Activated CD4-positive, alpha-beta T cell treated with anti-CD3 and anti-CD28 coated beads for 36 hours (primary cell): ENCODE measurements around the gene TMED5. TPM values are rescaled to one million over a fixed set of nuclear protein-coding genes. Genes with fewer than 3 reads are reported as not detected.
"Not testable (repeated sequence)": the region's sequence is repeated elsewhere in the genome, so short reads cannot be mapped to it uniquely, and the experiment has no call there.

Source experiments
- ATAC-seq: fragments of 200-7000 bp; cut with Tn5 transposase; one replicate; pipeline ENCODE4 v1.10.0; 2021; ENCODE audit warnings: mild to moderate bottlenecking, moderate library complexity
- CTCF ChIA-PET: fragments of 350-600 bp; sonication (Branson Sonifier 250); formaldehyde crosslinking; loops from one replicate; lab custom pipeline; 2021; ENCODE audit warnings: antibody characterized with exemption; lab: Charles Lee
- POLR2A ChIA-PET: fragments of 350-600 bp; sonication (Branson Sonifier 250); formaldehyde crosslinking; loops from one replicate; lab custom pipeline; 2021; ENCODE audit warnings: antibody characterized with exemption, inconsistent platforms; lab: Charles Lee
- DNase-seq: peaks from one replicate; pipeline ENCODE4 v3.0.0-alpha.2; 2020
- H3K27ac Mint-ChIP-seq: one replicate; pipeline ENCODE4 v1.8.0; 2021; ENCODE audit warnings: mixed read lengths
- H3K27me3 Mint-ChIP-seq: one replicate; pipeline ENCODE4 v1.8.0; 2021; ENCODE audit warnings: mixed read lengths
- H3K36me3 Mint-ChIP-seq: one replicate; pipeline ENCODE4 v1.8.0; 2021; ENCODE audit warnings: low read depth, mixed read lengths
- H3K4me1 Mint-ChIP-seq: one replicate; pipeline ENCODE4 v1.8.0; 2021; ENCODE audit warnings: mixed read lengths
- H3K4me3 Mint-ChIP-seq: one replicate; pipeline ENCODE4 v1.8.0; 2021; ENCODE audit warnings: mild to moderate bottlenecking, moderate library complexity, mixed read lengths
- H3K9me3 Mint-ChIP-seq: one replicate; pipeline ENCODE4 v1.8.0; 2021; ENCODE audit warnings: low read depth, mixed read lengths
- intact Hi-C, 2 experiments: fragments of 100-400 bp; cut with DNase I in 1 of 2; cut with micrococcal nuclease in 1 of 2; formaldehyde crosslinking; loops; one replicate each; pipeline versions ENCODE4 v1.14.2 to v1.15.1; 2022 to 2024; cut with DNase I, micrococcal nuclease
- total RNA-seq, 2 experiments: library from RNA; stranded (reverse); gene quantifications; one replicate each; pipeline ENCODE4 v1.2.3, GENCODE V29; 2021

Gene TMED5
- total RNA-seq, 2 experiments from 2014 or later = 32.6 to 33.0 TPM

- ChIA-PET POLR2A (interaction anchor here (1.4 kb wide), 1 partner anchor 93 kb away, joined by 3 read pairs; the partner anchor contains the start of gene MTF2), CTCF (interaction anchor here (1.0 to 1.3 kb wide), 3 partner anchors 21 to 149 kb away, joined by 3 read pairs; no protein-coding TSS in a partner anchor)
- ATAC-seq (peak; percentile 39), DNase-seq (no peak)
- no peaks in the 10 kb centered on the region for H3K27me3 Mint-ChIP-seq
- H3K4me3 Mint-ChIP-seq = peak overlapping the region; percentile 71
- intact Hi-C loops = loop anchor here (1.0 to 10.0 kb wide), 4 partner anchors 8 to 1243 kb away; partner anchors contain the start of gene ABCD3 (in 1 of the 2)
- peaks cover 55% of the 10 kb centered on the region for H3K4me1 Mint-ChIP-seq
- peaks cover 39% of the 10 kb centered on the region for H3K36me3 Mint-ChIP-seq
- peaks cover 11% of the 10 kb centered on the region for H3K9me3 Mint-ChIP-seq
- peak overlapping the region; percentile 82 for H3K27ac Mint-ChIP-seq
Measured at GRCh38 chr1:93171549-93172034, 8.6 kb downstream of the TMED5 start.

- CTCF ChIA-PET = interaction anchor here (0.6 to 1.1 kb wide), 3 partner anchors 11 to 417 kb away, joined by 3 to 4 read pairs (median 4); no protein-coding TSS in a partner anchor
- Mint-ChIP-seq H3K9me3 (peaks cover 12% of the 10 kb centered on the region), H3K4me1 (peaks cover 56% of the 10 kb centered on the region), H3K36me3 (peaks cover 37% of the 10 kb centered on the region)
- ATAC-seq, DNase-seq, H3K4me3 Mint-ChIP-seq, H3K27ac Mint-ChIP-seq, H3K27me3 Mint-ChIP-seq: not testable (repeated sequence)
- intact Hi-C loops = loop anchor here (5.0 to 10.0 kb wide), 3 partner anchors 78 to 1245 kb away; partner anchors contain the start of gene ABCD3 (in 1 of the 2)
- POLR2A ChIA-PET = interaction anchor here (0.6 to 1.4 kb wide), 5 partner anchors 9 to 600 kb away, joined by 3 to 5 read pairs (median 4); partner anchors contain the start of gene MTF2
Measured at GRCh38 chr1:93170141-93170678, 10.0 kb downstream of the TMED5 start.

DNA sequence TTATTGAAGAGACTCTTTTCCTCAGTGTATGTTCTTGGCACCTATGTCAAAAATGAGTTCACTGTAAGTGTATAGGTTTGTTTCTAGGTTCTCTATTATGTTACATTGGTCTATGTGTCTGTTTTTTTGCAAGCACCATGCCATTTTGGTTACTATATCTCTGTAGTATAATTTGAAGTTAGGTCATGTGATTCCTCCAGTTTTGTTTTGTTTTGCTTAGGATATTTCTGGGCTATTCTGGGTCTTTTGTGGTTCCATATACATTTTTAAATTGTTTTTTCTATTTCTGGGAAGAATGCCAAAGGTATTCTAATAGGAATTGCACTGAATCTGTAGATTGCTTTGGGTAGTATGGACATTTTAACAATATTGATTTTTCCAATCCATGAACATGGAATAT lies 13.2 kb downstream of the TMED5 start:
- Mint-ChIP-seq H3K9me3 (peaks cover 12% of the 10 kb centered on the region), H3K36me3 (peaks cover 44% of the 10 kb centered on the region), H3K4me3 (no peak overlapping the region), H3K4me1 (peaks cover 47% of the 10 kb centered on the region), H3K27ac (no peak overlapping the region), H3K27me3 (no peaks in the 10 kb centered on the region)
- ChIA-PET POLR2A (interaction anchor here (0.5 kb wide), 1 partner anchor 125 kb away, joined by 4 read pairs; no protein-coding TSS in a partner anchor), CTCF (no interaction called here)
- no peak for ATAC-seq
- intact Hi-C loops = no loop called here
- no peak for DNase-seq

GRCh38 chr1:93165895-93166294 lies 14.3 kb downstream of the TMED5 start:
- intact Hi-C loops, H3K27ac Mint-ChIP-seq, CTCF ChIA-PET, H3K4me3 Mint-ChIP-seq, H3K27me3 Mint-ChIP-seq, DNase-seq, POLR2A ChIA-PET, ATAC-seq: not testable (repeated sequence)
- Mint-ChIP-seq H3K36me3 (peaks cover 44% of the 10 kb centered on the region), H3K9me3 (peaks cover 12% of the 10 kb centered on the region), H3K4me1 (peaks cover 36% of the 10 kb centered on the region)

DNA sequence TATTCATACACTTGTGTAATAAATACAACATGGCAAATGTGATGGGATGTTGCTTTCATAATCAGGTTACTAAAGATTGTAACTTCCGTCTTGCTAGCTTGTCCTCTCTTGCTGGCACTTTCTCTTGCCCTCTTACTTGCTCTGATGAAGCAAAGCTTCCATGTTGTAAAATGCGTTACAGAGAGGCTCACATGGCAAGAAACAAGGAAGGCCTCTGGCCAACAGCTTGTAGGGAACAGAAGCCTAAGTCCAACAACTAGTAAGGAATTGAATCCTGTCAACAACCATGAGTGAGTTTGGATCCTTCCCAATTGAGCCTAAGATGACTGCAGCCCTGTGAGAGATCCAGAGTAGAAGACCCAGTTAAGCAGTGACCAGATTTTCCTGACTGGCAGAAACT lies 15.4 kb downstream of the TMED5 start:
- CTCF ChIA-PET = interaction anchor here (0.5 to 1.0 kb wide), 5 partner anchors 18 to 96 kb away, joined by 3 read pairs; no protein-coding TSS in a partner anchor
- Mint-ChIP-seq H3K9me3 (peaks cover 12% of the 10 kb centered on the region), H3K4me1 (peaks cover 32% of the 10 kb centered on the region), H3K4me3 (no peak overlapping the region), H3K36me3 (peaks cover 40% of the 10 kb centered on the region), H3K27ac (no peak overlapping the region), H3K27me3 (no peaks in the 10 kb centered on the region)
- intact Hi-C loops = no loop called here
- no peak for ATAC-seq
- no peak for DNase-seq
- POLR2A ChIA-PET = no interaction called here

GRCh38 chr1:93163314-93163713 lies 16.9 kb downstream of the TMED5 start:
- peaks cover 41% of the 10 kb centered on the region for H3K36me3 Mint-ChIP-seq
- H3K4me3 Mint-ChIP-seq, DNase-seq, intact Hi-C loops, H3K9me3 Mint-ChIP-seq, POLR2A ChIA-PET, H3K27ac Mint-ChIP-seq, H3K27me3 Mint-ChIP-seq, ATAC-seq: not testable (repeated sequence)
- peaks cover 23% of the 10 kb centered on the region for H3K4me1 Mint-ChIP-seq
- CTCF ChIA-PET = interaction anchor here (0.6 kb wide), 2 partner anchors 38 to 305 kb away, joined by 4 read pairs; no protein-coding TSS in a partner anchor

DNA sequence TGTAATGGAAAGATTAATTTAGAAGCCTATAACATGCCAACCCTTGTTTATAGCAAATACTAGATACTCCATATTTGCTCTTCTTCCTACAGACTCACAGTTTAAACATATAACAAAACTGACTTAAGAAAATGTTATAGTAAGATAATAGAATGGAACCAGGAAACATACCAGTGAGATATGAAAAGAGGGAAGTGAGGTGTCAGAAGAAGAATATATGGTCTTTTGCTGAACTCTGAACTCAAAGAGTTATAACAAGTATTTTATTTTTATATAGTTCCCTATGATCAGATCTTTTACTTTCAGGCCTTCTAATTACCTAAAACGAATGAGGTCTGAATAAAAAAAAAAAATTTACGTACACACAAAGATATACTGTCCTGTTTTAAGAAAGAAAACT lies 20.9 kb downstream of the TMED5 start:
- POLR2A ChIA-PET = no interaction called here
- peaks cover 15% of the 10 kb centered on the region for H3K4me1 Mint-ChIP-seq
- H3K27me3 Mint-ChIP-seq = no peaks in the 10 kb centered on the region
- ATAC-seq = no peak
- H3K4me3 Mint-ChIP-seq = no peak overlapping the region
- intact Hi-C loops = no loop called here
- no peak for DNase-seq
- no peaks in the 10 kb centered on the region for H3K9me3 Mint-ChIP-seq
- CTCF ChIA-PET = interaction anchor here (0.9 kb wide), 1 partner anchor 77 kb away, joined by 6 read pairs; no protein-coding TSS in a partner anchor
- H3K27ac Mint-ChIP-seq = no peak overlapping the region
- peaks cover 33% of the 10 kb centered on the region for H3K36me3 Mint-ChIP-seq

GRCh38 chr1:93155335-93155734 lies 24.9 kb downstream of the TMED5 start:
- POLR2A ChIA-PET = interaction anchor here (0.7 kb wide), 1 partner anchor 12 kb away, joined by 6 read pairs; no protein-coding TSS in a partner anchor
- intact Hi-C loops = loop anchor here in 1 of 2 experiments (2.0 kb wide), 1 partner anchor 77 kb away; the partner anchor contains the start of gene MTF2

GRCh38 chr1:93154898-93155297 lies 25.3 kb downstream of the TMED5 start:
- Mint-ChIP-seq H3K27me3 (no peaks in the 10 kb centered on the region), H3K4me3 (no peak overlapping the region), H3K9me3 (no peaks in the 10 kb centered on the region), H3K36me3 (peaks cover 35% of the 10 kb centered on the region), H3K27ac (no peak overlapping the region), H3K4me1 (peaks cover 25% of the 10 kb centered on the region)
- DNase-seq (no peak), ATAC-seq (no peak)
- ChIA-PET CTCF (interaction anchor here (0.6 to 0.9 kb wide), 3 partner anchors 76 to 924 kb away, joined by 3 read pairs; partner anchors contain the start of gene MTF2), POLR2A (no interaction called here)
- intact Hi-C loops = loop anchor here in 1 of 2 experiments (2.0 kb wide), 1 partner anchor 76 kb away; the partner anchor contains the start of gene MTF2

More at GRCh38 chr1:93155335-93155734, 24.9 kb downstream of the TMED5 start:
- peak overlapping the region; percentile 47 for H3K27ac Mint-ChIP-seq
- DNase-seq (no peak), ATAC-seq (peak; percentile 78)
- CTCF ChIA-PET = interaction anchor here (0.6 to 0.9 kb wide), 3 partner anchors 15 to 924 kb away, joined by 3 to 6 read pairs (median 3); partner anchors contain the start of gene MTF2
- H3K4me1 Mint-ChIP-seq = peaks cover 25% of the 10 kb centered on the region
- no peaks in the 10 kb centered on the region for H3K27me3 Mint-ChIP-seq
- H3K9me3 Mint-ChIP-seq = no peaks in the 10 kb centered on the region
- H3K4me3 Mint-ChIP-seq = no peak overlapping the region
- H3K36me3 Mint-ChIP-seq = peaks cover 30% of the 10 kb centered on the region

GRCh38 chr1:93152835-93153234 lies 27.4 kb downstream of the TMED5 start:
- H3K36me3 Mint-ChIP-seq = peaks cover 38% of the 10 kb centered on the region
- H3K4me1 Mint-ChIP-seq = peaks cover 25% of the 10 kb centered on the region
- no peaks in the 10 kb centered on the region for H3K9me3 Mint-ChIP-seq
- POLR2A ChIA-PET = no interaction called here
- CTCF ChIA-PET = interaction anchor here (0.6 to 1.4 kb wide), 2 partner anchors 9 to 16 kb away, joined by 3 read pairs; no protein-coding TSS in a partner anchor
- ATAC-seq = peak; percentile 42
- no peak overlapping the region for H3K4me3 Mint-ChIP-seq
- intact Hi-C loops = no loop called here
- peak overlapping the region; percentile 19 for H3K27ac Mint-ChIP-seq
- no peaks in the 10 kb centered on the region for H3K27me3 Mint-ChIP-seq
- no peak for DNase-seq

GRCh38 chr1:93151474-93151873 lies 28.7 kb downstream of the TMED5 start:
- Mint-ChIP-seq H3K4me3 (no peak overlapping the region), H3K27me3 (no peaks in the 10 kb centered on the region), H3K36me3 (peaks cover 43% of the 10 kb centered on the region), H3K4me1 (peaks cover 25% of the 10 kb centered on the region), H3K9me3 (no peaks in the 10 kb centered on the region), H3K27ac (peak overlapping the region; percentile 3)
- DNase-seq (no peak), ATAC-seq (no peak)
- POLR2A ChIA-PET = interaction anchor here (0.6 kb wide), 1 partner anchor 27 kb away, joined by 4 read pairs; no protein-coding TSS in a partner anchor
- CTCF ChIA-PET = no interaction called here
- intact Hi-C loops = no loop called here
